Measurements from ENCODE around the gene FRS3. TPM values are rescaled to one million over a fixed set of nuclear protein-coding genes. Genes with fewer than 3 reads are reported as not detected.

Gene FRS3
- total and polyA plus RNA-seq, 2 of the 13 experiments (the other 11 are each of a cell fraction or from before 2014, with no cell fraction given), result 3.0 to 7.4 TPM

GRCh38 chr6:41747256-41748101 is 32.2 kb downstream of the FRS3 start, which contains the start of gene PGC (continued):
- no peak for TF ChIP-seq ZMAT3 (CRISPR knock-in tag; conservative IDR thresholded peaks at IDR 0.05)
- TF ChIP-seq TOPORS (CRISPR knock-in tag; IDR thresholded peaks at IDR 0.05), result peak; percentile 62; the same call in 1 of the 2 replicates
- TF ChIP-seq, protein P1, sequence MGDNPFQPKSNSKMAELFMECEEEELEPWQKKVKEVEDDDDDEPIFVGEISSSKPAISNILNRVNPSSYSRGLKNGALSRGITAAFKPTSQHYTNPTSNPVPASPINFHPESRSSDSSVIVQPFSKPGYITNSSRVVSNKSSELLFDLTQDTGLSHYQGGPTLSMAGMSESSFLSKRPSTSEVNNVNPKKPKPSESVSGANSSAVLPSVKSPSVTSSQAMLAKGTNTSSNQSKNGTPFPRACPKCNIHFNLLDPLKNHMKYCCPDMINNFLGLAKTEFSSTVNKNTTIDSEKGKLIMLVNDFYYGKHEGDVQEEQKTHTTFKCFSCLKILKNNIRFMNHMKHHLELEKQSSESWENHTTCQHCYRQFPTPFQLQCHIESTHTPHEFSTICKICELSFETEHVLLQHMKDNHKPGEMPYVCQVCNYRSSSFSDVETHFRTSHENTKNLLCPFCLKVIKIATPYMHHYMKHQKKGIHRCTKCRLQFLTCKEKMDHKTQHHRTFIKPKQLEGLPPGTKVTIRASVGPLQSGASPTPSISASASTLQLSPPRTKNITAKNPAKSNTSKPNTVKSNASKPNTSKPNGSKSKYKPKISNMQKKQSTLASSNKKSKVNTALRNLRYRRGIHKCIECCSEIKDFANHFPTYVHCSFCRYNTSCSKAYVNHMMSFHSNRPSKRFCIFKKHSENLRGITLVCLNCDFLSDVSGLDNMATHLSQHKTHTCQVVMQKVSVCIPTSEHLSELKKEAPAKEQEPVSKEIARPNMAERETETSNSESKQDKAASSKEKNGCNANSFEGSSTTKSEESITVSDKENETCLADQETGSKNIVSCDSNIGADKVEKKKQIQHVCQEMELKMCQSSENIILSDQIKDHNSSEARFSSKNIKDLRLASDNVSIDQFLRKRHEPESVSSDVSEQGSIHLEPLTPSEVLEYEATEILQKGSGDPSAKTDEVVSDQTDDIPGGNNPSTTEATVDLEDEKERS (CRISPR knock-in tag; IDR thresholded peaks at IDR 0.05), result peak; percentile 93
- no peak for TF ChIP-seq NFYB (CRISPR knock-in tag; IDR thresholded peaks at IDR 0.05)
- no peak for TF ChIP-seq KDM5B (CRISPR knock-in tag; IDR thresholded peaks at IDR 0.05; ENCODE audit: borderline replicate concordance)
- TF ChIP-seq, protein P2, sequence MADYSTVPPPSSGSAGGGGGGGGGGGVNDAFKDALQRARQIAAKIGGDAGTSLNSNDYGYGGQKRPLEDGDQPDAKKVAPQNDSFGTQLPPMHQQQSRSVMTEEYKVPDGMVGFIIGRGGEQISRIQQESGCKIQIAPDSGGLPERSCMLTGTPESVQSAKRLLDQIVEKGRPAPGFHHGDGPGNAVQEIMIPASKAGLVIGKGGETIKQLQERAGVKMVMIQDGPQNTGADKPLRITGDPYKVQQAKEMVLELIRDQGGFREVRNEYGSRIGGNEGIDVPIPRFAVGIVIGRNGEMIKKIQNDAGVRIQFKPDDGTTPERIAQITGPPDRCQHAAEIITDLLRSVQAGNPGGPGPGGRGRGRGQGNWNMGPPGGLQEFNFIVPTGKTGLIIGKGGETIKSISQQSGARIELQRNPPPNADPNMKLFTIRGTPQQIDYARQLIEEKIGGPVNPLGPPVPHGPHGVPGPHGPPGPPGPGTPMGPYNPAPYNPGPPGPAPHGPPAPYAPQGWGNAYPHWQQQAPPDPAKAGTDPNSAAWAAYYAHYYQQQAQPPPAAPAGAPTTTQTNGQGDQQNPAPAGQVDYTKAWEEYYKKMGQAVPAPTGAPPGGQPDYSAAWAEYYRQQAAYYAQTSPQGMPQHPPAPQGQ (CRISPR knock-in tag; IDR thresholded peaks at IDR 0.05; ENCODE audit: borderline replicate concordance), result 0 out of 2 replicates have a peak, but pooled peaks have one; percentile 23
- peak; percentile 48; the same call in 1 of the 2 replicates for TF ChIP-seq ZNF274 (CRISPR knock-in tag; IDR thresholded peaks at IDR 0.05)
- TF ChIP-seq ZNF776 (CRISPR knock-in tag; IDR thresholded peaks at IDR 0.05), result peak; percentile 87; the same call in 1 of the 2 replicates
- TF ChIP-seq SATB2 (CRISPR knock-in tag; IDR thresholded peaks at IDR 0.05), result no peak
- TF ChIP-seq TERF1 (CRISPR knock-in tag; IDR thresholded peaks at IDR 0.05), result no peak
- TF ChIP-seq NFE2 (CRISPR knock-in tag; IDR thresholded peaks at IDR 0.05), result no peak
- TF ChIP-seq KDM4B (CRISPR knock-in tag; IDR thresholded peaks at IDR 0.05), result 0 out of 2 replicates have a peak, but pooled peaks have one; percentile 58
- TF ChIP-seq MYNN (CRISPR knock-in tag; IDR thresholded peaks at IDR 0.05; ENCODE audit: low read depth), result 0 out of 2 replicates have a peak, but pooled peaks have one; percentile 57
- peak; percentile 94 for TF ChIP-seq ZNF34 (CRISPR knock-in tag; IDR thresholded peaks at IDR 0.05; ENCODE audit: borderline replicate concordance)
- TF ChIP-seq SP1 (IDR thresholded peaks at IDR 0.05), result no peak
- no peak; the same call in 1 of the 2 replicates for TF ChIP-seq SP1 (CRISPR knock-in tag; IDR thresholded peaks at IDR 0.05)
- TF ChIP-seq ZNF574 (CRISPR knock-in tag; IDR thresholded peaks at IDR 0.05), result peak; percentile 84
- TF ChIP-seq ZFP1 (CRISPR knock-in tag; IDR thresholded peaks at IDR 0.05), result peak; percentile 84; the same call in 1 of the 2 replicates
- peak; percentile 99 for TF ChIP-seq CEBPB (IDR thresholded peaks at IDR 0.05; ENCODE audit: borderline replicate concordance, low read depth, low read length)
